C4-2B (cell line): ENCODE measurements around the gene HIPK4.

Experiments
- CTCF ChIP-seq: fragments of 450-650 bp; conservative IDR thresholded peaks from 2 replicates; pipeline ENCODE4 v1.5.1; 2017; ENCODE audit warnings: mild to moderate bottlenecking
- ZFX ChIP-seq: fragments of 450-650 bp; IDR thresholded peaks from 2 replicates; pipeline ENCODE4 v1.6.1; 2017

- TF ChIP-seq CTCF, result no peak
- no peak for TF ChIP-seq ZFX
These were observed 31.2 kb downstream of the HIPK4 start for GRCh38 chr19:40358773-40359172.
